ENCODE measurements around the gene ZBTB5.
A peak's percentile ranks its signal among the peaks of the same experiment; 100 is the strongest.

ZBTB5 gene

GRCh38 chr9:37421914-37422288, 43.3 kb downstream of the ZBTB5 start:
- no peak for DNase-seq

- DNase-seq, result no peak
Observed at GRCh38 chr9:37420271-37421215, 44.7 kb downstream of the ZBTB5 start.

- DNase-seq, result no peak
Observed at GRCh38 chr9:37419204-37419603, 46.0 kb downstream of the ZBTB5 start.

- no peak for DNase-seq
Observed at GRCh38 chr9:37417857-37418618, 47.2 kb downstream of the ZBTB5 start.

DNA sequence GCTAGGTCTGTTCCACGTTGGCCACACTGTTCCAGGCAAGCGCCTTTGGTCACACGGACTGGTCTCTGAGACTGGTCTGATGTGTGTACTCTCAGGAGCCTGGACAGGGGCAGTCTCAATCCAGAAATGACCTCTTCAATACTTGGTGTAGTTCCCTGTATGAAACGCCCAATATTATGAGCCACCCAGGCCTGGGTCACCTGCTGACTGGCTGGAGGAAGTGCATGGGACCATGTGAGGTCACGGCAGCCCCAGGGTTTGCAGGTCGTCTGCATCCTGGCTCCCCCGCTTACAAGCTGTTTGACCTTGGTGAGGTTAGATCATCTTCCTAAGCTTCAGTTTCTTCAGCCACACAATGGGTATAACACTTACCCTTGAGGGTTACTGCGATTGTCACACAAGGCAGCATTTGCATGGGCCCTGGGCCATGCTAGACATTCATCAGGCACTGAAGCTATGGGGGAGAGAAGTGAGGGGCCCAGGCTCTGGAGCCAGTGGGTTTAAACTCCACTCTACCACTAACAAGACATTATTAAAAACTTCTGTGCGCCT, 47.9 kb downstream of the ZBTB5 start:
- DNase-seq, result no peak

DNA sequence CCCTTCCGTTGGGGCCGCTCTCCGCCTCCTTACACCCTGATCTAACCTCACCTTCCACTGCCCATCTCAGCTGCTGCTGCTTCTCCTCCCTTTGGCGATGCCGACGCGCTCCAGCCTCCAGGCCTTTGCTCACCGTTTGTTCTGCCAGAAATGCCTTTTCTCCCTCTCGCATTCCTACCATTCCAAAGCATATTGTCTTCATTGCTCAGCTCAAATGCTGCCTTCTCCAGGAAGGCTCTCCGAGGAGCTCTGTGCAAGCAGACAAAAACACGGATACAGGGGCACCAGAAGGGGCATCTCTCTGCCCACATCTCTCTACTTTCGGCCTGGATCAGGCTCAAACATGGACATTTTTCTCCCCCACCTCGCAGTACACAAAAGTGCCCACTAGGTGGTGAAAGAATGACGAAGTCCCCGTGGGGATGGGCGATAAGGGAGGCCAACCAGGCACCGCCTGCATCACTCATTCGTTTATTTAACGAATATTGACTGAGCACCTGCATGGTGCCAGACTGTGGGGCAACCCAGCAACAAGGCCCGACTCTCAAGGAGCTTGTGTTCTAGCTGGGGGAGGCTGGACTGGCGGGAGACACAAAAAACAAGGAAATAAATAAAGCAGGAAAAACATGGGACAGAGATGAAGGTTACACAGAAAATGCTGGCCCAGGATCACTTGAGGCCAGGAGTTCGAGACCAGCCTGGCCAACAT, 50.1 kb downstream of the ZBTB5 start:
- peak; percentile 85 for DNase-seq

GRCh38 chr9:37414503-37414943, 50.7 kb downstream of the ZBTB5 start:
- DNase-seq, result no peak

- no peak for DNase-seq
Observed at GRCh38 chr9:37413311-37413710, 51.9 kb downstream of the ZBTB5 start.

DNA sequence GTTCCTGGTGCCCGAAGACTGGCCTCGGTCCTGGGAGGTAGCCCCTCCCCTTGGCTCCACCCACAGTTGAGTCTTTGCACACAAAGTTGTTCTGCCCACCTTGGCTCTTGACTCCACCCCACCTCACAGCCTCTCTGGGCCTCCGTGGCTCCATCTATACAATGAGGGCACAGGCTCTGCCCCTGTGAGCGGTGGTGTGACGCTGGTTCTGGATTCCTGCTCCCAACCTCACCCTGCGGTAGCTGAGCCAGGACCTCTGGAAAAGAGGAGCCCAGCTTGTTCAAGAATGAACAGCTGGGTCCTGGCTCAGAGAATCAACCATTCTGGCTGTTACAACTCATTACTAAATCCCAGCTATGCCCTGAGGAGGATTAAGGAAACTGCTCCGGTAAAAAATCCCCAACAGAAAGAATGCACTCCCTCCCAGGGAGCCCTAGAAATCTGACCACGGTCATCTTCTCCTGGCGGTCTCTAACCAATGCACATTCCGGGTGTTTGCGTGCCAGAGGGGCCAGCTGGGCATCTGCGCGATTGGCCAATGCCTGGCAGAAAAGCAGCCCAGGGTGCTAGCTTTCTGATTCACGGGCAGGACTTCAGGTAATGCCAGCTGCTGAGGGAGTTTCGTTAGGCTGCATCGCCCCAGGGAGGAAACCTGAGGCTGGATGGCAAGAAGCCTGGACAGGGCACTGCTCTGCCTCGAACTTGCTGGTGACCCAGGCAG, 52.7 kb downstream of the ZBTB5 start:
- DNase-seq, result no peak

DNA sequence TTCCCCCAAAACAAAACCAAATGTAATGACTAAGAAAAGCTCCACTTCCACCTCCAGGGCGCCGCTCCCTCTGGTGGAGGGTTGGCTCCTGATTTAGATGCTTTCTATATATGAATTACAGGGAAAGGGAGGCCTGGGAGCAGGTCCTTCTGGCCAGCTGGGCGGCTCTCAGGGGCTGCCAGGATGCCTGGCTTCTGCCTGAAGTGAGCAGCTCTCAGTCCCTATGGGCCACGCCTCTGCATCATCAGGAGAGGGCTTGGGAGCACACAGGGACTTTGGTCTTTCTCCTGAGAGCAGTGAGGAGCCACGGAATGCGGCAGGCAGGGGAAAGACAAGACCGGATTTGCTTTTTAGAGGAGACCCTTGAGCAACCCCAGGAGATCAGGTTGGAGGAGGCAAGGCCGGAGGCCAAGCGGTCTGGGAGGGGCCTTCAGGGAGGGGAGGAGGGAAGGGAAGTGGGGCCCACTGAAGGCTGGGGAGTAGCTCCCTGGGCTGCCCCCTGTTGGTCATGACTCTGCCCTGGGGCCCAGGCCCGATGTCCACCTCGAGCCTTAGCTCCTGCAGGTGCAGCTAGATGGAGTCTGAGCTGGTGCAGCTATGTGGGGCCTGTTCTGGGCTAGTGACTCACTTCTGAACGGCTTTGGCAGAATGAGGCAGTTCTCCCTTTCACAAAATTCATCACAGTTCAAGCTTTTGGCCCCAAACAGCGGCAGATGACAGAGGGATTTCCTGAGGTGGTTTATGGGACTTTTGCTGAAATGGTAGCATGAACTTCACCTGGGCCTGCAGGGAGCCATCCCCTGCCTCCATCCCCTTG, 54.1 kb downstream of the ZBTB5 start:
- DNase-seq, result peak; percentile 12

DNA sequence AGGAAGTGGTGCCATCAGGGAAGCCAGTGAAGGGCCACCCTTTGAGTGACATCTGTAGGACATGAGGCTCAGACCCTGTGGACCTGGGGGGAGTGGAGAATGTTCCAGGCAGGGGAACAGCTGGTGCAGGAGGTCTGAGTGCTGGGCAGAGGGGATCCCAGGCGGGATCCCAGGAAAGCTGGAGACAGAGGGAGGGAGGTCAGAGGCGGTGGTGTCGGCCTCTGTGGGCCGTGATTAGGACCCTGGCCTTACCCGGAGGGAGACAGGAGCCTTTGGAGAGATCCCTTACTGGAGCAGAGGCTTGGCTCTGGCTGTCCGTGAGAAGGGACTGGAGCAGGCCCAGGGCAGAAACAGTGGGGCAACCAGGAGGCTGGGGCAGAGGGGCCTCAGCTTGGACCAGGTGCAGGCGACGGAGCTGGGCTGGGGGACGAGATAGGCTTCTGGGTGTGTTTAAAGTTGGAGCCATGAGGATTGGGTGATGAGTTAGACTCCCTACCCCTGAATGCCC, 54.8 kb downstream of the ZBTB5 start:
- DNase-seq, result no peak

- no peak for DNase-seq
Observed at GRCh38 chr9:37408933-37409710, 56.1 kb downstream of the ZBTB5 start.

DNA sequence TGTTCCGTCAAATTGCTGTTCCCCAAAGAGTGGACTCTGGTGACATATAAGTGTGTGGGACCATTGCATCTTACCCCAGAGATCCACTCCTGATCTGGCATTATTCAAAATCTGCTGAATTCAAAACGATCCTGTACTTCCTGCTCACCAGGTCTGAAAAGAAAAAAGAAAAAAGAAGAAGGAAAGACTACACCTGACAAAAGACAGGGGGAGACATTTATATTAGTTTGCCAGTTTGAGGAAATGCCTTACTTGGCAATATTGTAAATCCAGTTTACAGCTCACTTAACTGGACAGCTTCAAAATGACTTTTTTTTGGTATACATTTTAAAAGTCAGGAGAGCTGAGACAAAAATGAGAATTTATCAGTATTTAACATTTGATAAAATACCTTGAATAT, 57.8 kb downstream of the ZBTB5 start:
- peak; percentile 43 for DNase-seq

GRCh38 chr9:37406603-37407401, 58.4 kb downstream of the ZBTB5 start:
- DNase-seq, result no peak

DNA sequence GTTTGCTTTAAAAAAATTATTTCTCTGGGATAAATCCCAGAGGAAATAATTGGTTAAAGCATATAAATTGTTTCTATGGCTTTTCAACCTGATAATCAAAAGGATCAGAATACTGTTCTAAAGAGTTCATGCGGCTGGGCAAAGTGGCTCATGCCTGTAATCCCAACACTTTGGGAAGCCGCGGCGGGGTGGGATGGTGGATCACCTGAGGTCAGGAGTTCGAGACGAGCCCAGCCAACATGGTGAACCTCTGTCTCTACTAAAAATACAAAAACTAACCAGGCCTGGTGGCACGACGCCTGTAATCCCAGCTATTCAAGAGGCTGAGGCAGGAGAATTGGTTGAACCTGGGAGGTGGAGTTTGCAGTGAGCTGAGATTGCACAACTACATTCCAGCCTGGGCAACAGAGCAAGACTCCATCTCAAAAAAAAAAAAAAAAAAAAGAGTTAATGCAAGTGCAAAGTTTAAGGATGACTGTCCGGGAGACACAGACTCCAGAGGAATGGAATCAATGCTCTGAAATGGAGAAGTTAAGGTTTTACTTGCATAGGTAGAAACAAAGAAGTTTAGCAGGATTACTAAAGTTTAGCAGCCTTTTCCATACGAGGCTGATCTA, 59.4 kb downstream of the ZBTB5 start:
- no peak for DNase-seq

DNA sequence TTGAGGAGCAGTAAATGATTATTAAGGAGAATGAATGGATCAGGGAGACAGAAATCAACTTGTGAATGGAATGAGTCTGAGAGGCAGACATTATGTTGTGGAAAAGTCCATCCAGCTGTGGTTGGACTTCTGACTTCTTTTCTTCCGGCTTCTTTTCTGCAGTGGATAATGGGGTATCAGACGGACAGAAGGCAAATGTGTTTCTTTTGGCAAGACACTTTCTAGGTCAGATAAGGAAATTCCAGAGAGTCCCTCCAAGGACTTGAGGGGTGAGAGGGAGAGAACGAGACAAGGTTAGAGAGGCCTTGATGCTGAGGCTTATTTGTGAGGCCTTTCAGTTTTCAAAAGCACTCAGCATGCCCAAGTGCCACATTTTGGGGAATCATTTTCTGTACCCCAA, 59.9 kb downstream of the ZBTB5 start:
- no peak for DNase-seq

DNA sequence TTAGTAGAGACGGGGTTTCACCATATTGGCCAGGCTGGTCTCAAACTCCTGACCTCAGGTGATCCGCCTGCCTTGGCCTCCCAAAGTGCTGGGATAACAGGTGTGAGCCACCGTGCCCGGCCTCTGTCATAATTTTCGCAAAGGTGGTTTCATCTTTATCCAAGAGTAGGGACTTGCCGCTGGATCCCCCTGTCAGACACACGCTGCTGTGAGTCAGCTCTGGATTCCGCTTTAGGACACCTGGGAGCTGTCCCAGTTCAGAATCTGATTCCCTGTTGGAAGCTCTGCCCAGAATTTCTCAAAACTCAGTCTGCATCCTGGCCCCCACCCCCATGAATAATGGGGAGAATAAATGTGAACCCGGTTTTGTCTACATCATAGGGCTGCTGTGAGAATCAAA, 60.7 kb downstream of the ZBTB5 start:
- no peak for DNase-seq

- DNase-seq, result no peak
Observed at GRCh38 chr9:37399336-37399735, 65.9 kb downstream of the ZBTB5 start.

GRCh38 chr9:37398464-37399025, 66.7 kb downstream of the ZBTB5 start:
- no peak for DNase-seq

All from DMS53 (cell line).